DOHH2 (cell line): Measurements from ENCODE around the gene GALNT18.

Source experiments
- CTCF ChIP-seq: fragments of 200-600 bp; sonication (generic); IDR thresholded peaks from one replicate; pipeline ENCODE4 v1.5.1; 2014; ENCODE audit warnings: antibody characterized with exemption, mild to moderate bottlenecking, low read depth, low read length; ENCODE audit not compliant: poor library complexity, severe bottlenecking
- EZH2phosphoT487 ChIP-seq: fragments of 200-600 bp; sonication (generic); IDR thresholded peaks from 2 replicates; pipeline ENCODE4 v1.6.1; 2017; ENCODE audit warnings: borderline replicate concordance, mild to moderate bottlenecking, antibody characterized with exemption, low read length, moderate library complexity, mixed read lengths

GRCh38 chr11:11270236-11270775 is 351.5 kb downstream of the GALNT18 start:
- TF ChIP-seq CTCF (no peak), EZH2phosphoT487 (no peak)
